Stimulated activated CD4-positive, alpha-beta T cell treated with anti-CD3 and anti-CD28 coated beads, Interleukin-2, amount 100 ng/mL, for 48 hours (primary cell): ENCODE data around the gene STX5.
"Not testable (repeated sequence)": the region's sequence is repeated elsewhere in the genome, so short reads cannot be mapped to it uniquely, and the experiment has no call there.

Experiments used
- DNase-seq, 2 donors: peaks; one replicate each; pipeline ENCODE4 v3.0.0-alpha.2; 2020

STX5 gene

GRCh38 chr11:62828130-62828529 lies 3.7 kb downstream of the STX5 start:
- not testable (repeated sequence) for DNase-seq

DNA sequence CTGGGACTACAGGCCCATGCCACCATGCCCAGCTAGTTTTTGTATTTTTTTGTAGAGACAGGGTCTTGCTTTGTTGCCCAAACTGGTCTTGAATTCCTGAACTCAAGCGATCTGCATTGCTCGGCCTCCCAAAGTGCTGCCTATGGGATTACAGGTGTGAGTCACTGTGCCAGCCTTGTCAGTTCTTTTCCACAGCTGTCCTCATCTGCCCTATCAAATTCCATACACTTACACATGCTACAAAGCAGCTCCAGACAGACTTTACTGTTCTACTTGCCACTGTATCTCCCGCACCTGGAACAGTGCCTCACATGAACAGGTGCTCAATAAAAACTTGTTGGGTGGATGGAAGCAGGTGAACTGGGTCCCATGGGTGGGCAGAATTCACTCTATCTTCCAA lies 8.2 kb downstream of the STX5 start:
- DNase-seq = no peak

DNA sequence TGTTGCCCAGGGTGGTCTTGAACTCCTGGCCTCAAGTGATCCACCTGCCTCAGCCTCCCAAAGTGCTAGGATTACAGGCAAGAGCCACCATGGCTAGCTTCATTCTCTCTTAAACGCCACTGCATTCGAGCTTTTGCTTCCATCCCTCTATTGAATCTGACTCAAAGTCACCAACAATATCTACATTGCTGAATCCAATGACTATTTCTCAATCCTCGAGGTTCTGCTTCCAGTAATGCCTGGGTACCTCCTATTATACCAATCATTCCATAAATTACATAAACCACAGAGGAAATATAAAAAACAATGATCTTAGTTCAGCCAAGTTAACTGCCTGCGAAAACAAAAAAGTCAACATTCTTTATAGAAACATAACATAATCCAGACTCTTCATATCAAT lies 14.7 kb downstream of the STX5 start:
- no peak for DNase-seq

DNA sequence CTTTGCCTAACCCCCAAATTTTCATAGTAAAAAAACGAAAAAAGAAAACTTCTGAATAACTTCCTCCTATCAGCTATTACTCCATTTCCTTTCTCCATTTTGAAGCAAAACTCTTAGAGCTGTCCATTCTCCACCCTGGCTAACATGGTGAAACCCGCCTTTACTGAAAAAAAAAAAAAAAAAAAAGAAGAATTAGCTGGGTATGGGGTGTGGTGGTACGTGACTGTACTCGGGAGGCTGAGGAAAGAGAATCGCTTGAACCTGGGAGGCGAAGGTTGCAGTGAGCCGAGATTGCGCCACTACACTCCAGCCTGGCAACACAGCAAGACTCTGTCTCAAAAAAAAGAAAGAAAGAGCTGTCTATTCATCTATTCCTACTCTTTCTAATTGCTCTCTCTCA lies 15.3 kb downstream of the STX5 start:
- DNase-seq = no peak

DNA sequence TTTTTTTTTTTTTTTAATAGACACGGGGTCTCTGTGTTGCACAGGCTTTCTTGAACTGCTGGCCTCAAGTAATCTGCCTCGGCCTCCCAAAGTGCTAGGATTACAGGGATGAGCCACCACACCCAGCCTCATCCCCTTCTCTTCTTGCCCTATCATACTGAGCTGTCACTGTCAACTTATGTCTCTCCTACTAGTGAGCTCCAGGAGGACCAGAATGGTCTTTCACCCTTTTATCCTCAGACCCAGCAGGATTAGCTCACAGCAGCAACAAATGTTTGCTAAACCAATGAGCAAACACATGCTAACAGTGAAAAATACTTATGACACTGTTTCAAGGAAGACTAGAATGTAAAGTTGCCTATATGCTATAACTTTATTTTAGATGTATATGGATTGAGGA lies 20.2 kb downstream of the STX5 start:
- DNase-seq = no peak

DNA sequence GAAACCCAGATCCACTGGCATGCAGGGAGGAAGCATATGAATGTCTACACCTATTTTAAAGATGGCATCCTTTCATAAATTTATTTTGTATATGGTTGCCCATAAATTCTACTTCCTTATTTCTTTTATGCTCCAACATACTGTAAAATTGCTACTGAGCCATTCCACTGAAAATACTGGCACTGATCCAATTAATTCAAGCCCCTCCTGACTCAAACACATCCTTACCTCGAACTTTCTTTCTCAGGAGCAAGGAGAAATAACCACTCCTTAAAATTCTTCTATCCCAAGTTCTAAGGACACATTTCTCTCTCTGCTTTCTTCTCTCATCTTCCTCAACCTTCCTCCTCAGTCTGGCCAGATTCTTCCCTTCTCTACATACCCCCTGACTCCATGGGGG lies 21.1 kb downstream of the STX5 start:
- no peak for DNase-seq

DNA sequence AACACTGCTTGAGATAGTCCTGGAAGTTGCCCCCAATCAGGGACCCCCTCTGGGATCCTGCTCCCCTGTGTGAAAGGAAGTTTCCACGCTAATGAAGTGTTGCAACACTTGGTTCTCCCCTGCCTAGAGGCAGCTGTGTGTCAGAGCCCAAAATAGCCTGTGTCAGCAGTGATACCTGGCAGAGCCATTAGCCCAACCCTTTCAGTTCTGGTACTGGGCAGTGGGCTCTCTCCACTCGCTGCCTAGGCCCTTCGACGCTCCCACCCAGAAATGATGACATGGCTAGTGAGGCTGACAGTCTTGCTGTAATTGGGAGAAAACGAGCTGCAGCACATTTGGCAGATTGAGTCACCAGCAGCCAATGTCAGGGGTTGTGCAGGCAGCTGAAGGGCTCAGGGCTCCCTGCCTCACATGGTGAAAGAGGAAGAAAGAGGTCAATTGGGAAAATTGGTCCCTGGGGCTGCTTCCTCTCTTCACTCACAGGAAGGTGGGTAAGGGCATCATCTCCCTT lies 25.2 kb downstream of the STX5 start:
- DNase-seq = no peak

DNA sequence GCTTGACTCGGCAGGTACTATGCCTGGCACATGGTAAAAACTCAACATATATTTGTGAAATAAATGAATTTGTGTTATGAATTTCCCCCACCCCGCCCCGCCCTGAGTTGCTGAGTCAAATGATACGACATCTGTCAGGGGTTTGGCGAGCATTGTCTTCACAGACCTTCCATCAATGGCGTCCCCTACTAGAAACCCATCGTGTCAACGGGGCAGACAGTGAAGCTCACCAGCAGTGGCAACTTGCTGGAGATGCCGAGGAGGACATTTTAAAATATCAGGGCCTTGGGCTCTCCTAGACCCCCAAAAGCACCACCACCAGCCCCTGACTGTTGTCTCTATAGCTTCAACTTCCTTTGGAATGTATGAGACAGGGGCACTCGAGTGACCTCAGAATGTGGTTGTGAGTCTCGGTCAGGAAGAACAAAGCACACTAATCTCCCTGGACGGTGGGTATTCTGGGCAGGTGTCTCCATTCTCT lies 25.9 kb downstream of the STX5 start:
- DNase-seq = no peak

GRCh38 chr11:62805076-62805892 lies 26.6 kb downstream of the STX5 start, which contains the start of gene NXF1:
TSS of gene NXF1 (minus strand) at chr11:62805440. CDS start at chr11:62805356, 84 bp downstream.
- DNase-seq = peak; percentile 97 to 99

- DNase-seq = no peak
Observed at GRCh38 chr11:62804310-62805075, 27.4 kb downstream of the STX5 start.

GRCh38 chr11:62801071-62801470 lies 30.8 kb downstream of the STX5 start:
- no peak for DNase-seq

GRCh38 chr11:62799486-62799885 lies 32.4 kb downstream of the STX5 start:
- no peak for DNase-seq

- DNase-seq = no peak
Observed at GRCh38 chr11:62796281-62796680, 35.6 kb downstream of the STX5 start.

DNA sequence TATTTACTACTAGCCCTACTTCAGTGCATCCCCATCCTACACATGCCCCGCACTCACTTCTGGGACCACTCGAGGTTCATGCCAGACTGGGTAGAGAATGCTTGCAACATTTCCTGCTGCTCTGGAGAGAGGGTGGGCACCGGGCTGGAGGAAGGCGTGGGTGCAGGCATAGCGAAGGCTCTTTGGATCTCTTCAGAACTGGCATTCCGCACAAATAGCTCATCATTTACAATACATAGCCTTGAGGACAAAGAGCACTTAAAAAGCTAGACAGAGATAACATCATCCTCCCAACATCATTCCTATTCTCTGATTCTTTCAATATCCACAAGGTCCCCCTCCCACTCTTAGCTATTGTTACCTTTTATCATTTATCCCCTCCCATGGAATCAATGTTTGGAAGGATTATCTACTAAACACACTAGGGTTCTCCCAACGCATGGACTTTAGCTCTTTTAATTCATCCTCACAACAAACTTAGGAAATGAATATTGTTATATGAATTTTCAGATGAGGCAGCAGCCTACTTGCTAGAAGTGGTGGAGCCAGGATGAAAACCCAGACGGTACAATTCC lies 37.6 kb downstream of the STX5 start:
- DNase-seq = no peak

DNA sequence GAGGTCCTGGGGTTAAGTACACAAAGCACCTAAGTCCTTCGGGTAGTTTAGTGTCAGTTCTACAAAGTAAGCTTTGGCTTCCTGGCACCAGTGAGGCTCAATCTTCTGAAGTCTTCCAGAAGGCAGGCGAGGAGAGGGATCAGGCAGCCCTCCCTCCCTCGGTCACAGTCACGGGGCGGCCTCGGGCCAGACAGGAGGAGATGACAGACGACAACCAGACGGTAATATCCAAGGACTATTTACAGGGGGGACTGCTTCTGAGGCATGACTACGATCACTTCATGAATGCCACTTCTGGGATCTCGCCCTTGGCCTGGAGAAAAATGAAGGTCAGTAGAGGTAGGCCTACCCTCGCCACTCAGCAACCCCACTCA lies 39.7 kb downstream of the STX5 start:
- no peak for DNase-seq

DNA sequence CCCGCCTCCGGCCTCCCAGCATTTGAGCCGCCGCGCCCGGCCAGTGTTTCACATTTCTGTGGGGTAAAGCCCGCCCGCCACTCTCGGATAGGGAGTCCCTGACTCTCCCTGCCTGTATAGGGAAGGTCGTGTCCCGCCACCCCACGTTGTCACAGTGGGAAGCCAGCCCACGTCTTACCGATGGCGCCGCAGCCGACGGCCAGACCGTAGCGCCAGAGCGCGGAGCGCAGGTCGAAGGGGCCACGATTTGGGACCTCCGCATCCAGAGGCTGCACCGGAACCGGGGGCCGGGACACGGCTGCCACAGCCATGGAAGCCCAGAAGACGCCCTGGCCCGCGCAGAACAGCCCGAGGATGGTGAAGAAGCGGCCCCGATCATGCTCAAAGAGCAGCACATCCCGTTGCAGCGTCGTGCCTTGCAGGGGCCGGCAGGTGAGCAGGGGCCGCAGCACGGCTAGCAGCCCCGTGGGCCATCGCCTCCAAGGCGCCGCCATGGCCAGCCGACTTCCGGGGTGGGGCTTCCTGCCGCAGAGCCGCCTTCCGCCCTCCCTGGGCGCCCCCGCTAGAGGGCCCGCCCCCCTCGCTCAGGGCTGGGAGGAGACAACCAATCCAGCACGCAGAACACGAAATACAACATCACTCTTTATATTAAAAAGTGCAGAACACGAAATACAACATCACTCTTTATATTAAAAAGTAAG lies 40.2 kb downstream of the STX5 start, which contains the start of gene TMEM223:
TMEM223 (minus strand) TSS at position 506 of the 701 bp plus-strand sequence; CDS start at position 494, 12 bp downstream.
- peak; percentile 84 to 87 for DNase-seq

DNA sequence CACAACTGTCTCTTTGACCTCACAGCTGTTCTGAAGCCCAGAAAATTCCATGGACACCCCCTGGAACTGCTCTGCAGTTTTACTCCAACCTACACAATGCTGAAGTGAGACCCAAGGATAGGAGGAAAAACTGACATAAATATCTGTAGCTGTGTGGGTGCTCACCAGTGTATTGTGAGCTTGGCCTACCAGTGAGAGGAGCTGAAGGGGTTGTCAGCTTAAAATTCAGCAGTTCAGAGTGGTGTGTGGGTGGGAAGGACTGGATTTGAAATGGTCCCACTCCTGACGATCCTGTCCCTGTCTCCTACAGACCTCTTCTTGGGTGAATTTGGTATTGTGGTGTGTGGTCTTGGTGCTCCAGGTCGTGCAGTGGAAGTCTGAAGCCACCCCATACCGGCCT lies 42.3 kb downstream of the STX5 start:
- no peak for DNase-seq

DNA sequence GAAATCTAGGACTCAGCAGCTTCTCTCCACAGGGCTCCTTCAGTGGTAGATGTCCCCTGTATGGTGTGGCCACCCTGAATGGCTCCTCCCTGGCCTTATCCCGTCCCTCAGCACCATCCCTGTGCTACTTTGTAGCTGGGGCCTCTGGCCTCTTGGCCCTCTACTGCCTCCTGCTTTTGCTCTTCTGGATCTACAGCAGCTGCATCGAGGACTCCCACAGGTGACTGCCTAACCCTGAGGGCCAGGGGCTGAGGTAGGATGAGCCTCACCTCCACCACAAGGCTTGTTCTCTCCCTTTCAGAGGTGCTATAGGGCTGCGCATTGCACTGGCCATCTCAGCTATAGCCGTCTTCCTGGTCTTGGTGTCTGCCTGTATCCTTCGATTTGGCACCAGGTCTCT lies 42.9 kb downstream of the STX5 start:
- DNase-seq = no peak

DNA sequence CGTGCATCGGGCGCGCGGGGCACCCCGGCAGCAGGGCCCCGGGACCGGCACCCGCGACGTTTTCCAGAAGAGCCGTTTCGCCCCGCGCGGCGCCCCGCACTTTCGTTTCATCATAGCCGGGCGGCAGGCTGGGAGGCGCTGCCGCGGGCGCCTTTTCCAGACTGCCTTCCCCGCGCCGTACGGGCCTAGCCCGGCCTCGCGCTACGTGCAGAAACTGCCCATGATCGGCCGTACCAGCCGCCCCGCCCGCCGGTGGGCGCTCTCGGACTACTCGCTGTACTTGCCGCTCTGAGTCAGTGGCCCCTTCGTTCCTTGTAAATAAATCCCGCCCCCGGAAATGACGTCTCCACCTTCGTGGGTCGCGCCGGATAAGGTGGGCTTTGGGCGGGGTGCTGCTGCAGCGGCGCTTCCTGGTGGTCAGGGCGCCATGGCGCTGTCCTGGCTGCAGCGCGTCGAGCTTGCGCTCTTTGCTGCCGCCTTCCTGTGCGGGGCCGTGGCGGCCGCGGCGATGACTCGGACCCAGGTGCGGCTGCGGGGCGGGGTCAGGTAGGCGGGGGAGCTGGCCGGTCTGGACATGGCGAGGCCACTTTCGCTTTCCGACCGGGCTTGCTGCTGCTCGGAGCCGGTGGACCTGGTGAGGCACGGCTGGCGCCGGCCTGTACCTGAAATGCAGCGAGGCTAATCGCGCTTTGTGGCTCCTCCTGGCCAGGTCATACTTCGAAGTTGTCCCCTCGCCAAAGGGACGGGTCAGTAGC lies 44.7 kb downstream of the STX5 start, which contains the start of gene TMEM179B:
TMEM179B (plus strand) TSS at position 398 of the 755 bp plus-strand sequence; CDS start at position 428, 30 bp downstream.
- DNase-seq = peak; percentile 95 to 99

DNA sequence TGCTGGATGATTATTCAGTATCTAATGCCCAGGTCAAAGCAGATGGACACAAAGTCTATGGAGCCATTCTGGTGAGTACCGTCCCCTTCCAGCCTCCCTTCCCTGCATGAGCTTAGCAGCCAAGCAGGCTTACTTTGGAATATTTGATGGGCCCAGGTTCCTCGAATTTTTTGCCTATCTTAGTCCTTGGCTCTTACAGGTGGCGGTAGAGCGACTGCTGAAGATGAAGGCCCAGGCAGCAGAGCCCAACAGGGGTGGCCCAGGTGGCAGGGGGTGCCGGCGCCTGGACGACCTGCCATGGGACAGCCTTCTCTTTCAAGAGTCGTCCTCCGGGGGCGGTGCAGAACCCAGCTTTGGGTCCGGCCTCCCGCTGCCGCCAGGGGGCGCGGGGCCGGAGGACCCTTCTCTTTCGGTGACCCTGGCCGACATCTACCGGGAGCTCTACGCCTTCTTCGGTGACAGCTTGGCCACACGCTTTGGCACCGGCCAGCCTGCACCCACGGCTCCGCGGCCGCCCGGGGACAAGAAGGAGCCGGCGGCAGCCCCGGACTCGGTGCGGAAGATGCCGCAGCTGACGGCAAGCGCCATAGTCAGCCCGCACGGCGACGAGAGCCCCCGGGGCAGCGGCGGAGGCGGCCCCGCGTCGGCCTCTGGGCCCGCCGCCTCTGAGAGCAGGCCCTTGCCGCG lies 45.4 kb downstream of the STX5 start:
- peak; percentile 79 to 82 for DNase-seq

- DNase-seq = no peak
Observed at GRCh38 chr11:62782753-62783152, 49.1 kb downstream of the STX5 start.
